ENCODE results near the gene LNX1. TPM values are rescaled to one million over a fixed set of nuclear protein-coding genes. Genes with fewer than 3 reads are reported as not detected.

LNX1 gene
- total and polyA plus RNA-seq, 2 donors (not counting 1 experiment from before 2014, with no cell fraction given) = 0.48 to 1.3 TPM

DNA sequence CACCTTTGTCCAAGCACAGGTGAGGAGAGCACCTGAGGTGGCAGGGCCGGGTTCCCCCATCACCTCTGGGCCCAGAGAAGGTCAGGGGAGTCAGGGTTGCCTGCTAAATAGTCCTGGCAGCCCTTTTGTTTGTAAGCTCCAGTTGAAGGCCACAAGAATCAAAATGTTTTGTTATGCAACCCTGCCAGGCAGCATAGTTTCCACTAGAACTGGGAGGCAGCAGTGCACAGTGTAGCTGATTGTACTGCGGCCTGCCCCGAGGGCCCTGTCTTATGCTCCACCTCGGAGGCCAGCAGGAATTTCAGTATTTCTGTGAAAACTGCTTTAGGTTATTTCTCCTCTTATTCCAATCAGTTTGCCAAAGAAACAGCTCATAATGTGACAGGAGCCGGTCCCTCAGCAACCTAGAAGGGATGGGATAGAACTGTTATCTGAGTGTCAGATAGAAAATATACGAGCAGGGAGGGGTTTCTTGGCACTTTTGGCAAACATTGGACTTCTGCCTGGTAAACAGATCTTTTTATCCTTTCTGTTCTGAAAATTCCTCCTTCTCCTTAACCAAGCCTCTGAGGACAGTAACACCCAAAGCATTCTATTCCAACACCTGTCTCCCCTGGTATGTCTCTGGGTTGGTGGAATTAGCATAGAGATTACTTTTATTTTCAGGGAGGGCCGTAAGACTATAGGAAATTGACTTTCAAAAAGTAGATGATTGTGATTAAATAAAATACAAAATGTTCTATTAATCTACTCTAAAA lies 93.6 kb downstream of the LNX1 start:
- Histone ChIP-seq H4K20me1 (ENCODE audit: control insufficient read depth, extremely low read depth, insufficient read depth, low read length) (no peaks in the 10 kb centered on the region), H3K9me3 (ENCODE audit: control insufficient read depth, insufficient read depth, low read depth, low read length) (no peaks in the 10 kb centered on the region), H3K4me2 (ENCODE audit: extremely low read depth, insufficient read depth, low read length) (no peak overlapping the region), H3K79me2 (ENCODE audit: control insufficient read depth, insufficient read depth, low read length) (no peaks in the 10 kb centered on the region), H3K27me3 (ENCODE audit: control insufficient read depth, insufficient read depth, low read length) (no peaks in the 10 kb centered on the region), H3K27ac (ENCODE audit: insufficient read depth, low read length) (no peak overlapping the region), H3K36me3 (ENCODE audit: control insufficient read depth, insufficient read depth, low read length) (no peaks in the 10 kb centered on the region), H3K4me1 (ENCODE audit: control insufficient read depth, extremely low read depth, insufficient read depth, low read length) (no peaks in the 10 kb centered on the region), H3K9ac (ENCODE audit: insufficient read depth, low read length) (no peak overlapping the region), H3K4me3 (replicated peaks in 1 of 4; ENCODE audit: control extremely low read depth in 1 of 4, insufficient read depth in 1 of 4, low read depth in 3 of 4, low read length in 4 of 4) (no peak overlapping the region), H2AFZ (ENCODE audit: low read length) (no peak overlapping the region)
- DNase-seq (ENCODE audit: low read depth in 2 of 2) = peak; percentile 57 to 63
- TF ChIP-seq, protein P1, sequence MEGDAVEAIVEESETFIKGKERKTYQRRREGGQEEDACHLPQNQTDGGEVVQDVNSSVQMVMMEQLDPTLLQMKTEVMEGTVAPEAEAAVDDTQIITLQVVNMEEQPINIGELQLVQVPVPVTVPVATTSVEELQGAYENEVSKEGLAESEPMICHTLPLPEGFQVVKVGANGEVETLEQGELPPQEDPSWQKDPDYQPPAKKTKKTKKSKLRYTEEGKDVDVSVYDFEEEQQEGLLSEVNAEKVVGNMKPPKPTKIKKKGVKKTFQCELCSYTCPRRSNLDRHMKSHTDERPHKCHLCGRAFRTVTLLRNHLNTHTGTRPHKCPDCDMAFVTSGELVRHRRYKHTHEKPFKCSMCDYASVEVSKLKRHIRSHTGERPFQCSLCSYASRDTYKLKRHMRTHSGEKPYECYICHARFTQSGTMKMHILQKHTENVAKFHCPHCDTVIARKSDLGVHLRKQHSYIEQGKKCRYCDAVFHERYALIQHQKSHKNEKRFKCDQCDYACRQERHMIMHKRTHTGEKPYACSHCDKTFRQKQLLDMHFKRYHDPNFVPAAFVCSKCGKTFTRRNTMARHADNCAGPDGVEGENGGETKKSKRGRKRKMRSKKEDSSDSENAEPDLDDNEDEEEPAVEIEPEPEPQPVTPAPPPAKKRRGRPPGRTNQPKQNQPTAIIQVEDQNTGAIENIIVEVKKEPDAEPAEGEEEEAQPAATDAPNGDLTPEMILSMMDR (conservative IDR thresholded peaks at IDR 0.05 in 1 of 2, IDR thresholded peaks at IDR 0.05 in 1 of 2; ENCODE audit: low read depth in 1 of 2, low read length in 2 of 2) = peak in 1 of 2 donors; percentile 35
- no peak for TF ChIP-seq EZH2 (IDR thresholded peaks at IDR 0.05; ENCODE audit: low read length, missing control alignments)

DNA sequence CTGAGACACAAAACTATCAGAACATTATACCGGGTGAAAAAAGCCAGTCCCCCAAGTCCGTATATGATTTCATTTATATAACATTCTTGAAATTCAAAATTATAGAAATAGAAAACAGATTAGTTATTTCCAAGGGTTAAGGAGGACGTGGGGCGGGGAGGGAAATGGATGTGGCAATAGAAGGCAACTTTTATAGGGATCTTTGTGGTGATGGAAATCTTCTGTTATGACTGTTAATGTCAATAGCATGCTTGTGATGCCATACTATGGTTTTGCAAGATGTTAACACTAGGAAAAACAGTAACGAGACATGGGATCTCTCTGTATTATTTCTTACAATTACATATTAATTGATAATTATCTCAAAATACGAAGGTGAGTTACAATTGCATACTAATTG lies 96.4 kb downstream of the LNX1 start:
- no peak overlapping the region for H2AFZ ChIP-seq (ENCODE audit: low read length)
- TF ChIP-seq EZH2 (IDR thresholded peaks at IDR 0.05; ENCODE audit: low read length, missing control alignments) = no peak
- TF ChIP-seq, protein P1 (conservative IDR thresholded peaks at IDR 0.05 in 1 of 2, IDR thresholded peaks at IDR 0.05 in 1 of 2; ENCODE audit: low read depth in 1 of 2, low read length in 2 of 2) = no peak
- H3K4me2 ChIP-seq (ENCODE audit: extremely low read depth, insufficient read depth, low read length) = no peak overlapping the region

DNA sequence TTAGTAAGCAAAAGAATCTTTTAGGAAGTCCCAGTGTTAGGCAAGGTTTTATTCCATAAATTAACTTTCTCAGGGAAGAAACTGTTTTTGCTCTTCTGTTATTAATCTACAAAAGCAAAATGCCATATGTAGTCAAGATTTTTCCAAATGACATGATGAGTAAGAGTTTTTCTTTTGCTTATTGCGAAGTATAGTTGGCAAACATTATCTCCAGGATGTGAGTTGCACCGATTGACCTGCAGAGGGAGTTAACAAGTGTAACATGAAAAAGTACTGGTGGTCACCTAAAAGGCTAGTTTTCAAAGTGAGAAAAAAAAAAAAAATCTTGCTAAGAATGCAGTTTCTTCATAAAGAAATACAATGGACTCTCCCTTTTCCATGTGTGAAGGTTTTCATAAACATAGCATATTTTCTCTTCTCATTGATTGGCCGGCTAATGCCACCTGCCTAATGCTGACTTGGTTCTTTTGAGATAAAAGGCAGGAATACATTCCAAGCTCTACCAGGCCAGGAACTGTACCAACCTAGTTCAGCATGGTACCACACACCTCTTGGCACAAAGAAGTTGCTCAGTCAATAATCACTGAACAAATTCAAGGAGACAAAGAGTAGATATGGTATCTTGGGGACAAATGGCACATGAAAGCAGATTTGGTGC lies 100.2 kb downstream of the LNX1 start:
- peak; percentile 84 to 95 for DNase-seq (ENCODE audit: low read depth in 2 of 2)
- Histone ChIP-seq H3K27ac (ENCODE audit: insufficient read depth, low read length) (peak overlapping the region; percentile 68), H3K36me3 (ENCODE audit: control insufficient read depth, insufficient read depth, low read length) (no peaks in the 10 kb centered on the region), H4K20me1 (ENCODE audit: control insufficient read depth, extremely low read depth, insufficient read depth, low read length) (no peaks in the 10 kb centered on the region), H3K9ac (ENCODE audit: insufficient read depth, low read length) (no peak overlapping the region), H3K79me2 (ENCODE audit: control insufficient read depth, insufficient read depth, low read length) (no peaks in the 10 kb centered on the region), H2AFZ (ENCODE audit: low read length) (no peak overlapping the region), H3K27me3 (ENCODE audit: control insufficient read depth, insufficient read depth, low read length) (no peaks in the 10 kb centered on the region), H3K4me1 (ENCODE audit: control insufficient read depth, extremely low read depth, insufficient read depth, low read length) (peaks cover 13% of the 10 kb centered on the region), H3K4me2 (ENCODE audit: extremely low read depth, insufficient read depth, low read length) (peak overlapping the region; percentile 48), H3K4me3 (replicated peaks in 1 of 4; ENCODE audit: control extremely low read depth in 1 of 4, insufficient read depth in 1 of 4, low read depth in 3 of 4, low read length in 4 of 4) (no peak overlapping the region), H3K9me3 (ENCODE audit: control insufficient read depth, insufficient read depth, low read depth, low read length) (no peaks in the 10 kb centered on the region)
- TF ChIP-seq, protein P1 (conservative IDR thresholded peaks at IDR 0.05 in 1 of 2, IDR thresholded peaks at IDR 0.05 in 1 of 2; ENCODE audit: low read depth in 1 of 2, low read length in 2 of 2) = peak; percentile 70 to 81
- TF ChIP-seq EZH2 (IDR thresholded peaks at IDR 0.05; ENCODE audit: low read length, missing control alignments) = no peak

More for the DNA sequence above, 96.4 kb downstream of the LNX1 start:
- no peak for DNase-seq (ENCODE audit: low read depth in 2 of 2)
- Histone ChIP-seq H3K36me3 (ENCODE audit: control insufficient read depth, insufficient read depth, low read length) (no peaks in the 10 kb centered on the region), H3K27ac (ENCODE audit: insufficient read depth, low read length) (no peak overlapping the region), H3K9ac (ENCODE audit: insufficient read depth, low read length) (no peak overlapping the region), H3K27me3 (ENCODE audit: control insufficient read depth, insufficient read depth, low read length) (no peaks in the 10 kb centered on the region), H3K4me1 (ENCODE audit: control insufficient read depth, extremely low read depth, insufficient read depth, low read length) (peaks cover 8% of the 10 kb centered on the region), H4K20me1 (ENCODE audit: control insufficient read depth, extremely low read depth, insufficient read depth, low read length) (no peaks in the 10 kb centered on the region), H3K9me3 (ENCODE audit: control insufficient read depth, insufficient read depth, low read depth, low read length) (no peaks in the 10 kb centered on the region), H3K79me2 (ENCODE audit: control insufficient read depth, insufficient read depth, low read length) (no peaks in the 10 kb centered on the region), H3K4me3 (replicated peaks in 1 of 4; ENCODE audit: control extremely low read depth in 1 of 4, insufficient read depth in 1 of 4, low read depth in 3 of 4, low read length in 4 of 4) (no peak overlapping the region)

All from fibroblast of lung (primary cell).